GM12873 (cell line): ENCODE results near the gene MLLT1.

ENCODE experiments used
- CTCF ChIP-seq: IDR thresholded peaks from 2 replicates; pipeline ENCODE4 v1.5.1; 2012; ENCODE audit warnings: low read depth, mild to moderate bottlenecking, moderate library complexity, low read length, control low read depth; ENCODE audit not compliant: insufficient read depth; ENCODE audit errors: missing control alignments

MLLT1 gene

GRCh38 chr19:6230991-6231448 is 48.8 kb downstream of the MLLT1 start:
- TF ChIP-seq CTCF = no peak

- no peak for TF ChIP-seq CTCF
Measured at GRCh38 chr19:6229951-6230712, 49.6 kb downstream of the MLLT1 start.

GRCh38 chr19:6229216-6229913 is 50.4 kb downstream of the MLLT1 start:
- TF ChIP-seq CTCF = no peak

GRCh38 chr19:6228551-6229215 is 51.1 kb downstream of the MLLT1 start:
- TF ChIP-seq CTCF = no peak

GRCh38 chr19:6227936-6228325 is 51.8 kb downstream of the MLLT1 start:
- no peak for TF ChIP-seq CTCF

GRCh38 chr19:6227156-6227935 is 52.4 kb downstream of the MLLT1 start:
- TF ChIP-seq CTCF = no peak
